Fibroblast of pulmonary artery (primary cell): ENCODE results near the gene MOB3B.

Source experiments
- DNase-seq: peaks from one replicate; pipeline ENCODE4 v3.0.0-alpha.2; 2010; ENCODE audit warnings: low read depth
- H3K4me3 ChIP-seq: replicated peaks from 2 replicates; pipeline ENCODE4 v1.5.1; 2011; ENCODE audit warnings: low read depth, mild to moderate bottlenecking, control low read depth, low read length, moderate library complexity
- TF ChIP-seq, protein P1 (sequence below): IDR thresholded peaks from 2 replicates; pipeline ENCODE4 v1.5.1; 2011; ENCODE audit warnings: mild to moderate bottlenecking, control low read depth, low read length, inconsistent platforms; ENCODE audit errors: missing control alignments

The MOB3B gene

DNA sequence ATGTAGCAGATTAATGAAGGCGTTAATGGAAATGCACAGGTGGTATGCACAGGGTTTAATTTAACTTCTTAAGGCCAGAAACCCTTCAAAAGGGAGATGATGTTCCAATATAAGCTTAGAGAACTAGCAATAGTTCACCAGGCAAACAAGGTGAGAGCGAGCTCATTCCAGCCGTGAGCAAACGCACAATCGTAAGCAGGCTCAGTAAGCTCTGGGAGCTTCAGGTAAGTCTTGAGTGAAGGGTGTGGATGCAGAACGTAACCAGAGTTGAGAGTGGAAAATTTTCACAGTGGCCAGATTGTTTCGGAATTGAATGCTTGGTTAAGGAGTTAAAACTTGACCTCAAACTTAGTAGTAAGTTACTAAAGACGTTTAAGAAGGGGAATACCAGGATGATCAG, 238.3 kb downstream of the MOB3B start:
- DNase-seq, result no peak
- TF ChIP-seq, protein P1, sequence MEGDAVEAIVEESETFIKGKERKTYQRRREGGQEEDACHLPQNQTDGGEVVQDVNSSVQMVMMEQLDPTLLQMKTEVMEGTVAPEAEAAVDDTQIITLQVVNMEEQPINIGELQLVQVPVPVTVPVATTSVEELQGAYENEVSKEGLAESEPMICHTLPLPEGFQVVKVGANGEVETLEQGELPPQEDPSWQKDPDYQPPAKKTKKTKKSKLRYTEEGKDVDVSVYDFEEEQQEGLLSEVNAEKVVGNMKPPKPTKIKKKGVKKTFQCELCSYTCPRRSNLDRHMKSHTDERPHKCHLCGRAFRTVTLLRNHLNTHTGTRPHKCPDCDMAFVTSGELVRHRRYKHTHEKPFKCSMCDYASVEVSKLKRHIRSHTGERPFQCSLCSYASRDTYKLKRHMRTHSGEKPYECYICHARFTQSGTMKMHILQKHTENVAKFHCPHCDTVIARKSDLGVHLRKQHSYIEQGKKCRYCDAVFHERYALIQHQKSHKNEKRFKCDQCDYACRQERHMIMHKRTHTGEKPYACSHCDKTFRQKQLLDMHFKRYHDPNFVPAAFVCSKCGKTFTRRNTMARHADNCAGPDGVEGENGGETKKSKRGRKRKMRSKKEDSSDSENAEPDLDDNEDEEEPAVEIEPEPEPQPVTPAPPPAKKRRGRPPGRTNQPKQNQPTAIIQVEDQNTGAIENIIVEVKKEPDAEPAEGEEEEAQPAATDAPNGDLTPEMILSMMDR, result no peak
- H3K4me3 ChIP-seq, result no peak overlapping the region

DNA sequence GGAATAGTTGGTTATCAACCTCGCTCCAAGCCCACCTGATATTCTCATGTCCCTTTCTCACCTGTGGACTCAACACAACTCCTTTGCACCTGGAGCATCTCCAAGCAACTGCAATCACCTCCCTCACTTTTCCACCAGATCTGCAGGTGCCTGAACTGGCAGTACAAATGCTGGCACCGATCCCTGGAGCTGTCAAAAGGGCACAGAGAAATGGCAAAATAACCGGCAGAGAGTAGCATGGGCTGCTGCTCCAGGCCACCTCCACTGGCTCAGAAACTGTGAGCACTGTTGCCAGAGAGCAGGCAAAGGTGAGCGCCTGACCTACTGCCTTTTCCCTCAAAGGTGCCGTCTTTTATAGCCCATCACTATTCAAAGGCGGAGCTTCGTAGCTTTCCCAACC, 247.3 kb downstream of the MOB3B start:
- DNase-seq, result no peak
- TF ChIP-seq, protein P1, result no peak
- H3K4me3 ChIP-seq, result no peak overlapping the region

DNA sequence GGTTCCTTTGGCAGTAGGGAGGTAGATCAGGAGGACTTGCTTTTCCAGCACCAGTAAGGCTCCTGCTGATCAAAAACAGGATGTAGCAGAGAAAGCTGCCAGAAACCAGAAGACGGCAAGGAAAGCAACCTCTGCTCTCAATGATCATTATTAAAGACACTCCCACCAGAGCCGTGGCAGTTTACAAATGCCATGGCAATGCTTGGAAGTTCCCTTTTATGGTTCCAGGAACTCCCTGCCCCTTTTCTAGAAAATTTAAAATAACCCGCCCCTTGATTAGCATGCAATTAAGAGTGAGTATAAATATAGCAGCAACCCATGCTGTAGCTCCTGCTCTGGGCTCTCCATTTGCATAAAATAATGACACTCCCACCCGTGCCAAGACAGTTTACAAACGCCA, 248.8 kb downstream of the MOB3B start:
- peak; percentile 8 for DNase-seq
- H3K4me3 ChIP-seq, result no peak overlapping the region
- TF ChIP-seq, protein P1, result no peak

DNA sequence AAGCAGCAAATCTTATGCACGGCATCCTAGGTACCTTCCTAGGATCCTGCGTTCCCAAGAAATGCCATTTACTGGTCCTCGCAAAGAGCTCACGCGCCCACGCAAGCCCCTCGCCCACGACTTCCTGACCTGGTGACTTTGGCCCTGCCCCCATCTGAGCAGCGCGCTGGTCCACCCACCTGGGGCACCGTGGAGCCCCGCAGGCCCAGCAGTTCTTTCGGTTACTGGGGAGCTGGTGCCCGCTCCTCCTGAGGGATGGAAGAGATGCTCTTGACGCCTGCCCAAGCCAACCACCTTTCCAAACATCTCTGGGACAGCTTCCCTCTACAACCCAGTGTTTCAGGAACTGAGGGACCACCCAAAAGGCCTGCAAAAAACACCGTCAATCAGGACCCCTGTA, 249.4 kb downstream of the MOB3B start:
- TF ChIP-seq, protein P1, result no peak
- no peak for DNase-seq
- H3K4me3 ChIP-seq, result no peak overlapping the region

DNA sequence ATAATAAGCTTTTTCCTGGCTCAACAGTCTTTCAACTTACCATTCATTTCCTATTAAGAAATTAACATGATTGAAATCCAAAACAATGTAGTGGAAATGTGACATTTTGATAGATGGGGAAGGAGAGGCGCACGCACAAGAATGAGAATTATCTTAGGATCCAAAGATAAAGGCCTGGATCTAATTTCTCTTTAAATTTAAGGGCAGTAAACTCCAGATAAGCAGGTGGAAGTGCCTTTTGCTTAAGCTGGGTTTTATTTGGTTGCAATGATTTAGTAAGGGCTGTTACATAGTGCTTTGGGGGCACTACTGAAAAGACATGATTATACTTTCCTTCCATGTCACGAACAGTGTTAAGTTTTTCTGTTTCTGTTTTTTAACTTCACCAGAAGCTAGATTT, 250.0 kb downstream of the MOB3B start:
- H3K4me3 ChIP-seq, result no peak overlapping the region
- TF ChIP-seq, protein P1, result no peak
- no peak for DNase-seq

DNA sequence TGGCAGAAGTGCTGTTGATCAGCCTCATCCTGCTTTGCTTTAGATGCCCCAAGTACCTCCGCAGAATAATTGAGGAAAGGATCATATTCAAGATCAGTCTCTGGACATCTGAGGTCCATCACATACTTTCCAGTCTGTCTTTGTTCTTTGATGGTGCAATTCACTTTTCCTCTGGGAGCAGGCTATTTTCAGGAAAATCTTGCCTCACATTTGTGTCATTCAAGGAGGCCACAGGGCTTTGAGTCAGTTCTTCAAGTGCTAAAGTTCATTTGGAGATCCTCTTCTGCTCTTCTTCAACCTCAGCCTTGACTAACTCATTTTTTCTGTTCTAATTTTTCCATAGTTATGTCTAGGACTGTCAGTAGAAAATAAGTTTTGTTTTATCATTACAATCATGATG, 251.2 kb downstream of the MOB3B start:
- peak; percentile 15 for DNase-seq
- H3K4me3 ChIP-seq, result no peak overlapping the region
- TF ChIP-seq, protein P1, result no peak

DNA sequence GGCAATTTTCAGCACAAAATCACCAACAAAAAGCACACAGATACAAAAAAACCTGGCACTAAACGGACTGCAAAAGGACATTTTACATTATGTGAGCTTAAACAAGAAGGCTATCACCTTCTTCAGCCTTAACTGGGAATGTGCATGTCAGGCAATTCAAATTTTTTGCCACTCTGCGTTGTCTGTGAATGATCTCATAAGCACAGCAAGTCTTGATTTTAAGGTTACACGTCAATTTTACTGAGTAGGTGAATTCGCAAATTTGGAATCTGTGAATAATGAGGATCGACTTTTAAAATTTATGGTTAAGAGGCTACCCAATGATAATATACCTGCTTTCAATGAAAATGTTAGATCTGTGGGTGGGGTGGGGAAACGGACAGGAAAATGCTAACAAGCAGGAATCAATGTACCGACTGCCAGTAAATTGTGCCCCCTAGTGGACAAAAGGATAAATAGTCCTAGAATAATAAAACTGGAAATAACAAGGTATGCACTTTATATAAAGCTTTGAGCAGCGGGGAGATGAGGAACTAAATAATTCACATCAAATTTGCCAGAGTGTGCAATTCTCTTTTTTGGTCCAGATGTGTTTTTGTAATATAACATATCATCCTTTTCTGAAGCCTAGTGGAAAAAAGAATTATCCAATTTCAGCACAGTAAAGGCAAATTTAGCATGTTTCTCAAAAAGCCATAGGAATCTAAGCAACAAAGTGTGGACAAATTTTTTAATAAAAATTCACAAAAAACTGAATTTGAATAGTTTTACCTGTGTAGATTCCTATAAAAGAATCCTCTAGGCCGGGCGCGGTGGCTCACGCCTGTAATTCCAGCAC, 253.2 kb downstream of the MOB3B start:
- peak; percentile 77 for DNase-seq
- no peak overlapping the region for H3K4me3 ChIP-seq
- TF ChIP-seq, protein P1, result peak; percentile 67
